Measurements from ENCODE around the gene C1orf50.

- no peak for TF ChIP-seq RCOR1 (IDR thresholded peaks at IDR 0.05; ENCODE audit: insufficient replicate concordance, low read length)
- no peak for TF ChIP-seq CTCF (conservative IDR thresholded peaks at IDR 0.05; ENCODE audit: low read depth, low read length)
- TF ChIP-seq RAD21 (IDR thresholded peaks at IDR 0.05; ENCODE audit: low read length): no peak
- no peak for TF ChIP-seq MXI1 (IDR thresholded peaks at IDR 0.05; ENCODE audit: borderline replicate concordance, low read depth, low read length)
- TF ChIP-seq POLR2A (IDR thresholded peaks at IDR 0.05; ENCODE audit: low read depth, low read length): no peak
- no peak for TF ChIP-seq ELK1 (IDR thresholded peaks at IDR 0.05; ENCODE audit: borderline replicate concordance, low read depth, low read length)
- no peak for TF ChIP-seq NFE2L2 (IDR thresholded peaks at IDR 0.05; ENCODE audit: low read depth, low read length)
Observed at GRCh38 chr1:42801832-42802473, 34.9 kb downstream of the C1orf50 start.
